Heart left ventricle (tissue), 13 donors: ENCODE measurements around the gene CALHM3.

ENCODE experiments used
- POLR2A ChIP-seq, 2 donors: fragments of 450-650 bp; IDR thresholded peaks; one replicate each; pipeline ENCODE4 v1.6.1; 2017; ENCODE audit warnings: antibody characterized with exemption in 2 of 2, mild to moderate bottlenecking in 2 of 2, moderate library complexity in 2 of 2
- TF ChIP-seq, protein P1 (sequence below), 12 donors: fragments of 200-600 bp; sonication (generic) in 4 of 12; IDR thresholded peaks; one replicate each; pipeline versions ENCODE4 v1.5.0 to v1.8.0; 2018 to 2022; ENCODE audit warnings: antibody characterized with exemption in 12 of 12, mild to moderate bottlenecking in 5 of 12
- donor health status: ischemic (EF 13 %, LVEDD 7.1; RV severe dilation, severe dysfunction).
- donor health status: DM: no; HTN: yes; CAD: no.
- donor health status: DM: no; HTN: no; CAD: no.
- donor health status: ischemic (EF 25% LVEDD 6.9; RV normal size, moderate dysfunction).
- donor health status: ischemic (EF 25% LVEDD 5.7; RV mildly dilated, moderate dysfunction).
- donor health status: ischemic (EF 35%, LVEDD 5.7; RV mildly dilated, moderate dysfunction).
- donor health status: nonischemic (EF 11% LVEDD 7.7; RV severe dilation, severe dysfunction).
- donor health status: DM: yes; HTN: yes; CAD: no.
- donor health status: PGD.
- donor health status: ischemic (EF 29% LVEDD 5.4; RV normal size, mild dysfunction).
- donor health status: nonischemic (EF 23%, LVEDD 6.1; RV moderate dilation, normal function).

- TF ChIP-seq, protein P1, sequence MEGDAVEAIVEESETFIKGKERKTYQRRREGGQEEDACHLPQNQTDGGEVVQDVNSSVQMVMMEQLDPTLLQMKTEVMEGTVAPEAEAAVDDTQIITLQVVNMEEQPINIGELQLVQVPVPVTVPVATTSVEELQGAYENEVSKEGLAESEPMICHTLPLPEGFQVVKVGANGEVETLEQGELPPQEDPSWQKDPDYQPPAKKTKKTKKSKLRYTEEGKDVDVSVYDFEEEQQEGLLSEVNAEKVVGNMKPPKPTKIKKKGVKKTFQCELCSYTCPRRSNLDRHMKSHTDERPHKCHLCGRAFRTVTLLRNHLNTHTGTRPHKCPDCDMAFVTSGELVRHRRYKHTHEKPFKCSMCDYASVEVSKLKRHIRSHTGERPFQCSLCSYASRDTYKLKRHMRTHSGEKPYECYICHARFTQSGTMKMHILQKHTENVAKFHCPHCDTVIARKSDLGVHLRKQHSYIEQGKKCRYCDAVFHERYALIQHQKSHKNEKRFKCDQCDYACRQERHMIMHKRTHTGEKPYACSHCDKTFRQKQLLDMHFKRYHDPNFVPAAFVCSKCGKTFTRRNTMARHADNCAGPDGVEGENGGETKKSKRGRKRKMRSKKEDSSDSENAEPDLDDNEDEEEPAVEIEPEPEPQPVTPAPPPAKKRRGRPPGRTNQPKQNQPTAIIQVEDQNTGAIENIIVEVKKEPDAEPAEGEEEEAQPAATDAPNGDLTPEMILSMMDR (IDR thresholded peaks at IDR 0.05) = no peak
- no peak for TF ChIP-seq POLR2A (IDR thresholded peaks at IDR 0.05)
Observed at GRCh38 chr10:103439776-103440175, 39.3 kb downstream of the CALHM3 start.
